Hepatocyte (in vitro differentiated cells): ENCODE measurements around the gene PLPP4. TPM values are rescaled to one million over a fixed set of nuclear protein-coding genes. Genes with fewer than 3 reads are reported as not detected.

ENCODE experiments used
- DNase-seq: peaks from one replicate; pipeline ENCODE4 v3.0.0-alpha.2; 2016; ENCODE audit warnings: low spot score
- H2AFZ ChIP-seq: fragments of 200-600 bp; sonication (generic); 2 replicates; pipeline ENCODE4 v1.6.0; 2016; ENCODE audit warnings: antibody characterized with exemption, mild to moderate bottlenecking
- H3K27ac ChIP-seq: fragments of 200-600 bp; sonication (generic); 2 replicates; pipeline ENCODE4 v1.5.1; 2016; ENCODE audit warnings: mild to moderate bottlenecking
- H3K27me3 ChIP-seq: fragments of 200-600 bp; sonication (generic); 2 replicates; pipeline ENCODE4 v1.6.1; 2016
- H3K36me3 ChIP-seq: fragments of 200-600 bp; sonication (generic); replicated peaks from 2 replicates; pipeline ENCODE4 v1.5.1; 2016; ENCODE audit warnings: low read depth; ENCODE audit not compliant: insufficient read depth
- H3K4me1 ChIP-seq: fragments of 200-600 bp; sonication (generic); 2 replicates; pipeline ENCODE4 v1.5.1; 2016; ENCODE audit warnings: mild to moderate bottlenecking, moderate library complexity; ENCODE audit not compliant: insufficient read depth
- H3K4me2 ChIP-seq: fragments of 200-600 bp; sonication (generic); 2 replicates; pipeline ENCODE4 v1.6.0; 2016
- H3K4me3 ChIP-seq: fragments of 200-600 bp; sonication (generic); 2 replicates; pipeline ENCODE4 v1.5.1; 2016; ENCODE audit warnings: mild to moderate bottlenecking
- H3K79me2 ChIP-seq: fragments of 200-600 bp; sonication (generic); 2 replicates; pipeline ENCODE4 v1.6.0; 2017; ENCODE audit warnings: mild to moderate bottlenecking
- H3K9me2 ChIP-seq: fragments of 200-600 bp; sonication (generic); replicated peaks from 2 replicates; pipeline ENCODE4 v1.6.0; 2017; ENCODE audit warnings: mild to moderate bottlenecking; ENCODE audit not compliant: insufficient read depth
- H3K9me3 ChIP-seq: fragments of 200-600 bp; sonication (generic); 2 replicates; pipeline ENCODE4 v1.5.1; 2016; ENCODE audit warnings: low read depth, mild to moderate bottlenecking
- H4K20me1 ChIP-seq: fragments of 200-600 bp; sonication (generic); 2 replicates; pipeline ENCODE4 v1.6.0; 2016; ENCODE audit warnings: mild to moderate bottlenecking; ENCODE audit not compliant: insufficient read depth, poor library complexity, severe bottlenecking
- EZH2 ChIP-seq: fragments of 200-600 bp; sonication (generic); IDR thresholded peaks from 2 replicates; pipeline ENCODE4 v1.6.1; 2016; ENCODE audit warnings: antibody characterized with exemption, mild to moderate bottlenecking, borderline replicate concordance
- EZH2phosphoT487 ChIP-seq: fragments of 200-600 bp; sonication (generic); IDR thresholded peaks from one replicate; pipeline ENCODE4 v1.6.1; 2018; ENCODE audit warnings: antibody characterized with exemption, mild to moderate bottlenecking, low read depth, moderate library complexity; ENCODE audit not compliant: unreplicated experiment, severe bottlenecking
- WGBS: methylation state at CpG from one replicate; pipeline ENCODE4 v1.1.6; 2016; ENCODE audit warnings: low lambda C conversion rate; ENCODE audit errors: missing lambda C conversion rate; 5-methylcytosine and 5-hydroxymethylcytosine counted together
- polyA plus RNA-seq: library from polyadenylated mRNA; unstranded; fragments of >200 nt; fragmentation: Nextera tagmentation; extraction: Ambion mirVana; gene quantifications from 2 replicates; pipeline ENCODE4 v1.2.1, GENCODE V29; 2016
- total RNA-seq: library from RNA; depleted of rRNA; stranded (reverse); fragments of >200 nt; gene quantifications from 2 replicates; pipeline ENCODE4 v1.2.3, GENCODE V29; 2014
- TF ChIP-seq, protein P1 (sequence below): fragments of 200-600 bp; sonication (generic); IDR thresholded peaks from 2 replicates; pipeline ENCODE4 v1.5.1; 2016; ENCODE audit warnings: antibody characterized with exemption, mild to moderate bottlenecking; ENCODE audit not compliant: poor library complexity

PLPP4 gene
- total and polyA plus RNA-seq, 2 experiments from 2014 or later = 3.4 to 10.8 TPM

DNA sequence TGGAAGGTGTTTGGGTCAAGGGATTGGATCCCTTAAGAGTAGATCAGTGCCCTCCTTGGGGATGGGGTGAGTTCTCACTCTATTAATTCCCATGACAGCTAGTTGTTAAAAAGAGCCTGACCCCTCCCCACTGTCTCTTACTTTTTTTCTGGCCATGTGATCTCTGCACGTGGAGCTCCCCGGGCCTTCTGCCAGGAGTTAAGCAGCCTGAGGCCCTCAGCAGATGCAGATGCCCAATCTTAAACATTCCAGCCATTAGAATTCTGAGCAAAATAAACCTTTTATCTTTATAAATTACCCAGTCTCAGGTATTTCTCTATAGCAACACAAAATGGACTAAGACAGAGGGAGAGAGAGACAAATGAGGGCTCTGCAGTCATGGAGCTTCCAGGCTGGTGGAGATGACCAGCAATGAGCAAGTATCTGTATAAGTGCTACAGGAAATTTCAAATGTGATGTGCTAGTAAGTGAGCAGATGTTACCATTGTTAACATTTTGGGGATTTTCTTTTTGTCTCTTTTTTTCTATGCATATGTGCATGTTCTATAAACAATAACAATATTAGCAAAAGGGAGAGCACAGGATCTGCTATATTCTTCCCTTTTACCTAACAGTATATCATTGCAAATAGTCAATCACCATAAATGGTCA, 26.7 kb downstream of the PLPP4 start:
- DNase-seq = no peak
- H2AFZ ChIP-seq = no peak overlapping the region
- no peaks in the 10 kb centered on the region for H4K20me1 ChIP-seq
- WGBS = 59% methylated on average over 2 of the region's 2 CpGs
- no peaks in the 10 kb centered on the region for H3K9me2 ChIP-seq
- no peaks in the 10 kb centered on the region for H3K36me3 ChIP-seq
- H3K79me2 ChIP-seq = no peaks in the 10 kb centered on the region
- no peaks in the 10 kb centered on the region for H3K27me3 ChIP-seq
- no peaks in the 10 kb centered on the region for H3K9me3 ChIP-seq
- no peaks in the 10 kb centered on the region for H3K4me1 ChIP-seq
- no peak overlapping the region for H3K4me2 ChIP-seq
- no peak overlapping the region for H3K4me3 ChIP-seq
- H3K27ac ChIP-seq = no peak overlapping the region
- no peak for TF ChIP-seq EZH2phosphoT487
- no peak for TF ChIP-seq EZH2
- TF ChIP-seq, protein P1, sequence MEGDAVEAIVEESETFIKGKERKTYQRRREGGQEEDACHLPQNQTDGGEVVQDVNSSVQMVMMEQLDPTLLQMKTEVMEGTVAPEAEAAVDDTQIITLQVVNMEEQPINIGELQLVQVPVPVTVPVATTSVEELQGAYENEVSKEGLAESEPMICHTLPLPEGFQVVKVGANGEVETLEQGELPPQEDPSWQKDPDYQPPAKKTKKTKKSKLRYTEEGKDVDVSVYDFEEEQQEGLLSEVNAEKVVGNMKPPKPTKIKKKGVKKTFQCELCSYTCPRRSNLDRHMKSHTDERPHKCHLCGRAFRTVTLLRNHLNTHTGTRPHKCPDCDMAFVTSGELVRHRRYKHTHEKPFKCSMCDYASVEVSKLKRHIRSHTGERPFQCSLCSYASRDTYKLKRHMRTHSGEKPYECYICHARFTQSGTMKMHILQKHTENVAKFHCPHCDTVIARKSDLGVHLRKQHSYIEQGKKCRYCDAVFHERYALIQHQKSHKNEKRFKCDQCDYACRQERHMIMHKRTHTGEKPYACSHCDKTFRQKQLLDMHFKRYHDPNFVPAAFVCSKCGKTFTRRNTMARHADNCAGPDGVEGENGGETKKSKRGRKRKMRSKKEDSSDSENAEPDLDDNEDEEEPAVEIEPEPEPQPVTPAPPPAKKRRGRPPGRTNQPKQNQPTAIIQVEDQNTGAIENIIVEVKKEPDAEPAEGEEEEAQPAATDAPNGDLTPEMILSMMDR = no peak

DNA sequence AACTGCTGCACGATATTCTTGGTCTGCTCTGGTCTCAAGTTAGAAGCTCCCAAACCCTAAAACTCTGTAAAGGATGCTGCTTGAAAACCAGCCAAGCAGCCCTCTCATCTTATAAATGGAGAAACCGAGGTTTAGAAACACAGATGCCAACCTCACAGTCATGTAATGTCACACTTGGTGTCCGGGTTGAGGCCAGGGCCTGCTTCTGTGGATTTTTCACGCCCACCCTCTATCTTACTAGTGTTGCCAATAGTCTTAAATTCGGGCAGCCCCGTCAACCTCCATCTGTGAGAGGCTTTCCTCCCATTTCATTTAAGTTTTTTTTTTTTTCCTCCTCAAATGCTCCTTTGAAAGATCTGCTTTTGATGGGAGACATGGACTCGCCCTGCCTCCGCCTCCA, 28.9 kb downstream of the PLPP4 start:
- H3K9me2 ChIP-seq = no peaks in the 10 kb centered on the region
- no peak overlapping the region for H3K27ac ChIP-seq
- H3K36me3 ChIP-seq = no peaks in the 10 kb centered on the region
- WGBS = 94% methylated on average over 8 of the region's 8 CpGs
- no peak overlapping the region for H3K4me2 ChIP-seq
- TF ChIP-seq, protein P1 = no peak
- TF ChIP-seq EZH2phosphoT487 (no peak), EZH2 (no peak)
- H3K4me1 ChIP-seq = no peaks in the 10 kb centered on the region
- H3K9me3 ChIP-seq = no peaks in the 10 kb centered on the region
- no peak overlapping the region for H2AFZ ChIP-seq
- no peak for DNase-seq
- H3K4me3 ChIP-seq = no peak overlapping the region
- no peaks in the 10 kb centered on the region for H3K79me2 ChIP-seq
- no peaks in the 10 kb centered on the region for H4K20me1 ChIP-seq
- no peaks in the 10 kb centered on the region for H3K27me3 ChIP-seq

DNA sequence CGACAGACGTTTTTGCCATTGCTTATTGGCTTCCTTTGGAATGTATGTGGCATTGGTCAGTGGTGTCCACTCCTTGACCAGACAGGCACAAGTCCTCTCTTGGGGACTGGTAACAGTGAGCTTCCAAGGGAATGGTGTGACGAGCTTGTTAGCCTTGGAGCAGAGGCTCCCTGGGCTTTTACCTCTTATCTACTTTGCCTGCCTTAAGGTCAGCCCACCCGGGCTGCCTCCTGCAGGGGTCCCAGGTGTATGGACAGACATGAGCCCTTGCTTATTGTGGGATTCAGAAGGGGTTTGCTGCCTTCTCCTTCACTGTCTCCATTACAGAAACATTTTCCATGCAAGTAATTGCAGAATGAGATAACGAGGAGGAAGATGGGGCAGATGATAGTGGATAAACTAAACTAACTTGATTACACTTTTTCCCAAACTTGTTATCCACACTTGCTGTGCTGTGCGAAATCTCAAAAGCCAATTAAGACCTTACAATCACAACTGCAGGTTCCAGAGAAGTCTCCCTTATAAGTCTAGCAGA, 29.7 kb downstream of the PLPP4 start:
- DNase-seq = no peak
- Histone ChIP-seq H3K27me3 (no peaks in the 10 kb centered on the region), H3K9me3 (no peaks in the 10 kb centered on the region), H3K79me2 (no peaks in the 10 kb centered on the region), H3K9me2 (no peaks in the 10 kb centered on the region), H4K20me1 (no peaks in the 10 kb centered on the region), H3K4me3 (no peak overlapping the region), H3K4me1 (no peaks in the 10 kb centered on the region), H3K4me2 (no peak overlapping the region), H3K27ac (no peak overlapping the region), H2AFZ (no peak overlapping the region), H3K36me3 (no peaks in the 10 kb centered on the region)
- WGBS = 64% methylated on average over 6 of the region's 6 CpGs
- TF ChIP-seq, protein P1 = no peak
- TF ChIP-seq EZH2phosphoT487 (no peak), EZH2 (no peak)
